Fibroblast of peridontal ligament (primary cell): Measurements from ENCODE around the gene HSPA1L.
"Not testable (repeated sequence)": the region's sequence is repeated elsewhere in the genome, so short reads cannot be mapped to it uniquely, and the experiment has no call there.

Experiments
- DNase-seq: peaks from one replicate; pipeline ENCODE4 v3.0.0-alpha.2; 2010; ENCODE audit errors: extremely low read depth

Gene HSPA1L

DNA sequence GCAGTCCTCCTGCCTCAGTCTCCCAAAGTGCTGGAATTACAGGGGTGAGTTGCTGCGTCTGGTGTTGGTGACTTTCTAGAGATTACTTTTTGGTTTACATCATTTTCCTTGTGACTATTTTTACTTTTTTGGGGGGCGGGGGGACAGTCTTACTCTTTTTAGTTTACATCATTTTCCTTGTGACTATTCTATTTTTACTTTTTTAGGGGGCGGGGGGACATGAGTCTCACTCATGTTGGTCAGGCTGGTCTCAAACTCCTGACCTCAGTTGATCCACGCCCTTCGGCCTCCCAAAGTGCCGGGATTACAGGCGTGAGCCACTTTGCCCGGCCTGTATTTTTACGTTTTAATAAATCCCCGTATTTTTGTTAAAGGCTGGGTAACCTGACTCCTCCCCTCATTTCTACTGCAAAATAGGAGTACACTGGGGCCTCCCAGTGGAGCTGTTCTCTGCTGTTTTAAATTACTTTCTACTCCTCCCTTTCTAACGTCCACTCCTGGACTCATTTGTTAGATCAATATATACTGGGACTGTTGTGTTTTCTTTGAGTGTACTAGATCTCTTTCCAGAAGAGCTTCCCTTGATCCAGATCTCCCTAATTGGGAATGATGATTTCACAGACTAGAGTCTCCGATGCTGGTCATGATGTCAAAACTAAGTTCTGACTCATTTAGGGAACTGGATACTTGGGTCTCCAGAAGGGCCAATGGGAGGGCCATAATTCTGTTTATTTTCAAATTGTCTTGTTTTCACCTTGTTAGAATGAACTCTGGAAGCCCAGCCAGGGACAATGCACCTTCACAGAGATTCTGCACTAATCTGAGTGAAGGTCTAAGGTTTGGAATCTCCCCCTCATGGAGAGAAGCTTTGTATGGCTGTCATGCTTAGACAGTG lies 21.6 kb upstream of the HSPA1L start:
- peak; percentile 71 for DNase-seq

DNA sequence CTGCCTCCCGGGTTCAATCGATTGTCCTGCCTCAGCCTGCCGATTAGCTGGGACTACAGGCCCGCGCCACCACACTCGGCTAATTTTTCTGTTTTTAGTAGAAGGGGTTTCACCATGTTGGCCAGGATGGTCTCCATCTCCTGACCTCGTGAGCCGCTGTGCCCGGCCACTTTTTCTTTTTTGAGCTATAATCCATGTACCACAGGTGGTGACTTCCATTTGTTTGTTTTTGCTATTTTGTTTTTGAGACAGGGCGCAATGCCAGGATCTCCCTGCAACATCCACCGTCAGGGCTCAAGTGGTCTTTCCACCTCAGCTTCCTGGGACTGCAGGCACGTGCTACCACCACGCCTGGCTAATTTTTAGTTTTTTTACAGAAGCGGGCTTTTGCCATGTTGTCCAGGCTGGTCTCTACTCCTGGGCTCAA lies 21.0 kb upstream of the HSPA1L start:
- DNase-seq = no peak

DNA sequence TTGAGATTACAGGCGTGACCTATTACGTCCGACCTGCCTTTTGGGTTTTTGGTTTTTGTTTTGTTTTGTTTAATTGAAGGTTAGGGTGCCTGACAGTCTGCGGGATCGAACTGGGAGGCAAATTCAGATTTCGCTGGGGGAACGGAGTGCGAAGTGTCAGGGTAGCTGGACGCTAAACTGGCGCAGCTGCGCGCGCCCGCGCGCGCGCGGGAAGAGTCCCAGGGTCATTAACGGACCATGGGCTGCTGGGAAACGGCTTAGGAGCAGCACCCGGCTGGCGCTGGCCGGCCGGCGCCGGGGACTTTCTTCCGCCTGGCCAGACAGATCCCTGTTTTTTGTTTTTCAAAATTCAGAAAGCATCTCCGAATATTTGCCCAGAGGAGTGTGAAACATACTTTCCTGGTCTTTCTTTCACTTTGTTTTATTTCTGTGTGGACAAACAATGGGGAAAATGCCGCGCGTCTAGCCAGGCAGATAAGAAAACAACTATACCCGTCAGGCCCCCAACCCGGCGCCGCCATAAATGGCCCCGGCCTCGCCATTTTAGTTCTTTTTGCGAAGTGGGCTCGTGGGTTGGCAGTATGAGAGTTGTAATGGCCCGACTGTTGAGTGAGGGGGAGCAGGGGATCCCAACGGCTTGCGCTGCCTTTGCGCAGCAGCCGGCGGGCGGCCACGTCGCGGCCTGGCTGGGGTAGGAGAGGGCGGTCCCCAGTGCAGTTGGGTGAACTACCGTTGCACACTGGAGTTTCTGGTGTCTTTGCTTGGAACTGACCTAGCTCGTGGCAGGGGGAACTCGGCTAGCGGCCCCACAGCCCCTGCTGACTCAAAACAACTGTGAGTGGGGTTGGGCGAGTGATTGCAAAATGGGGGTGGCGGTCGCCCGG lies 19.5 kb upstream of the HSPA1L start:
- DNase-seq = peak; percentile 85

DNA sequence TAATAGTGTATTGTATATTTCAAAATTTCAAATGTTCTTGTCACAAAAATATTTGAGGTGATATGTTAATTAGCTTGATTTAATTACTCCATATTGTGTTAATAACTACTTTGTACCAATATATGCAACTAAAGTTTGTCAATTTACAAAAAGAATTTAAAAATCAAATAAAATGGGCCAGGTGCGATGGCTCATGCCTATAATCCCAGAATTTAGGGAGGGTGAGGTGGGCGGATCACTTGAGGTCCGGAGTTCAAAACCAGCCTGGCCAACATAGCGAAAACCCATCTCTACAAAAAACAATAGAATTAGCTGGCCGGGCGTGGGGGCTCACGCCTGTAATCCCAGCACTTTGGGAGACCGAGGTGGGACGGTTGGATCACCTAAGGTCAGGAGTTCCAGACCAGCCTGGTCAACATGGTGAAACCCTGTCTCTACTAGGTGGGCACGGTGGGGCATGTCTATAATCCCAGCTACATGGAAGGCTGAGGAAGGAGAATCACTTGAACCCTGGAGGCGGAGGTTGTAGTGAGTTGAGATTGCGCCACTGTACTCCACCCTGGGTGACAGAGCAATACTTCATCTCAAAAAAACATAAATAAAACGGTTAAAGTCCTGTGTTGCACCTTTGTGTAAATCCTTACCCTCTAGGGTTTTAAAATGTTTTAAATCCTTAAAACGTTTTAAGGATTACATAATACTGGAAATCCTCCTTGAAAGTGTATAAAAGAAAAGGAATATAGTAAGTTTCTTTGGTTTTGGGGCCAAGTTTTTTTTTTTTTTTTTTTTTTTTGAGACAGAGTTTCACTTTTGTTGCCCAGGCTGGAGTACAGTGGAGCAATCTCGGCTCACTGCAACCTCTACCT lies 16.5 kb upstream of the HSPA1L start:
- DNase-seq = no peak

DNA sequence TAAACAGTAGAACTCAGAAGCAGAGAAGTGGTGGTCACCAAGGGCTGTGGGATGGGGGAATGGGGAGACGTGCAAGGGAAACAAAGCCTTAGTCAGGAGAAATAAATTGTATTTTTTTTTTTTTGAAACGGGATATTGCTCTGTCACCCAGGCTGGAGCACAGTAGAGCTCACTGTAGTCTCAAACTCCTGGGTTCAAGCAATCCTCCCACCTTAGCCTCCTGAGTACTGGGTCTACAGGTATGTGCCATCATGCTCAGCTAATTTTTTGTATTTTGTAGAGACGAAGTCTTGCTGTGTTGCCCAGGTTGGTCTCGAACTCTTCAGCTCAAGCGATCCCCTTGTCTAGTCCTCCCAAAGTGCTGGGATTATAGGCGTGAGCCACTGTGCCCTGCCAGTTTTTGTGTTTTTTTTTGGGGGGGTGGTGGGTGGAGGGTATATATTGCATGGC lies 15.8 kb upstream of the HSPA1L start:
- no peak for DNase-seq

DNA sequence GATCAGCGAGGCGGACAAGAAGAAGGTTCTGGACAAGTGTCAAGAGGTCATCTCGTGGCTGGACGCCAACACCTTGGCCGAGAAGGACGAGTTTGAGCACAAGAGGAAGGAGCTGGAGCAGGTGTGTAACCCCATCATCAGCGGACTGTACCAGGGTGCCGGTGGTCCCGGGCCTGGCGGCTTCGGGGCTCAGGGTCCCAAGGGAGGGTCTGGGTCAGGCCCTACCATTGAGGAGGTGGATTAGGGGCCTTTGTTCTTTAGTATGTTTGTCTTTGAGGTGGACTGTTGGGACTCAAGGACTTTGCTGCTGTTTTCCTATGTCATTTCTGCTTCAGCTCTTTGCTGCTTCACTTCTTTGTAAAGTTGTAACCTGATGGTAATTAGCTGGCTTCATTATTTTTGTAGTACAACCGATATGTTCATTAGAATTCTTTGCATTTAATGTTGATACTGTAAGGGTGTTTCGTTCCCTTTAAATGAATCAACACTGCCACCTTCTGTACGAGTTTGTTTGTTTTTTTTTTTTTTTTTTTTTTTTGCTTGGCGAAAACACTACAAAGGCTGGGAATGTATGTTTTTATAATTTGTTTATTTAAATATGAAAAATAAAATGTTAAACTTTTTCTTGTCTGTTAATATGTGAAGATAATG lies 14.7 kb upstream of the HSPA1L start:
- DNase-seq = peak; percentile 77

DNA sequence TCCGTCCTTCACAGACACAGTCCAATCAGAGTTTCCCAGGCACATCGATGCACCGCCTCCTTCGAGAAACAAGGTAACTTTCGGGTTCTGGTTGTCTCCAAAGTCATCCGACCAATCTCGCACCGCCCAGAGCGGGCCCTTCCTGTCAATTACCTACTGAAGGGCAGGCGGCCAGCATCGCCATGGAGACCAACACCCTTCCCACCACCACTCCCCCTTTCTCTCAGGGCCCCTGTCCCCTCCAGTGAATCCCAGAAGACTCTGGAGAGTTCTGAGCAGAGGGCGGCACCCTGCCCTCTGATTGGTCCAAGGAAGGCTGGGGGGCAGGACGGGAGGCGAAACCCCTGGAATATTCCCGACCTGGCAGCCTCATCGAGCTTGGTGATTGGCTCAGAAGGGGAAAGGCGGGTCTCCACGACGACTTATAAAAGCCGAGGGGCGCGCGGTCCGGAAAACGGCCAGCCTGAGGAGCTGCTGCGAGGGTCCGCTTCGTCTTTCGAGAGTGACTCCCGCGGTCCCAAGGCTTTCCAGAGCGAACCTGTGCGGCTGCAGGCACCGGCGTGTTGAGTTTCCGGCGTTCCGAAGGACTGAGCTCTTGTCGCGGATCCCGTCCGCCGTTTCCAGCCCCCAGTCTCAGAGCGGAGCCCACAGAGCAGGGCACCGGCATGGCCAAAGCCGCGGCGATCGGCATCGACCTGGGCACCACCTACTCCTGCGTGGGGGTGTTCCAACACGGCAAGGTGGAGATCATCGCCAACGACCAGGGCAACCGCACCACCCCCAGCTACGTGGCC lies 12.4 kb upstream of the HSPA1L start, which contains the start of gene HSPA1B:
HSPA1B (plus strand) TSS at position 453 of the 794 bp plus-strand sequence; CDS start at position 666, 213 bp downstream.
- DNase-seq = peak; percentile 99

DNA sequence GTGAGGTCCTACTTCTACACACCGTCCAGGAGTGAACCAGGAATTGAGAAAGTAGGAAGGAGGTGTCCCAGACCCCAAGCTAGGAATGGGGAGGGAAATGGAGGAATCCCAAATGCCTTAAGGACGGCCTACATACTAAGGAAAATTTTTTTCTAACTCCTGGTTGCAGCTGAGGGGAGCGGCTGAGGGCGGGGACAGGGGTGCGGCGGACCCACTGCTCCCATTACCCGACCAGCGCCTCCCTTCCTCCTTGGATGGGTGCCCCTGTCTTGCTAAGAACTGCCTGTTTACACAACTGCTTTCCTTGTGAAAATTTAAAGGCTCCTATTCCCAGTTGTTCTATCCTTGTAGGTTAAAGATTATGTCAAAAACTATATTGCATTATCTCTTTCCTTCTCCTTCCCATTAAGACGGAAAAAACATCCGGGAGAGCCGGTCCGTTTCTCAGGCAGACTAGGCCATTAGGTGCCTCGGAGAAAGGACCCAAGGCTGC lies 11.8 kb upstream of the HSPA1L start:
- DNase-seq = peak; percentile 93

DNA sequence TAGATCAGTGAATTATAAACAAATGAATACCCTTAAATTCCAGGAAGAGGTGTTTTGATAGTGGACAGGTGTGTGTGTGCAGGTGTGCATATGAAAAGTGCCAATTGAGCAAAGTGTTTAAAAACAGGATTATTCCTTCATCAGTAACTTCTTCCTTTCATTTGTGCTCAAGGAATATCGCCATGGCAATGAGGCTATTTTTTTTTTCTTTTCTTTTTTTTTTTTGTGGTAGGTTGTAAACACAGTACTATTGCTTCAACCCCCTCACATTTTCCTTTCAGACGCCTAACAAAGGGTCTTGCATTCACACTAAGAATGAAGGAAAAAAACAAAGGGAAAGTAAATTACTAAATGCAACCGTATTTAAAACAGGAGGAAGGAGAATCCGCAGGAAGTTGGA lies 10.5 kb upstream of the HSPA1L start:
- no peak for DNase-seq

DNA sequence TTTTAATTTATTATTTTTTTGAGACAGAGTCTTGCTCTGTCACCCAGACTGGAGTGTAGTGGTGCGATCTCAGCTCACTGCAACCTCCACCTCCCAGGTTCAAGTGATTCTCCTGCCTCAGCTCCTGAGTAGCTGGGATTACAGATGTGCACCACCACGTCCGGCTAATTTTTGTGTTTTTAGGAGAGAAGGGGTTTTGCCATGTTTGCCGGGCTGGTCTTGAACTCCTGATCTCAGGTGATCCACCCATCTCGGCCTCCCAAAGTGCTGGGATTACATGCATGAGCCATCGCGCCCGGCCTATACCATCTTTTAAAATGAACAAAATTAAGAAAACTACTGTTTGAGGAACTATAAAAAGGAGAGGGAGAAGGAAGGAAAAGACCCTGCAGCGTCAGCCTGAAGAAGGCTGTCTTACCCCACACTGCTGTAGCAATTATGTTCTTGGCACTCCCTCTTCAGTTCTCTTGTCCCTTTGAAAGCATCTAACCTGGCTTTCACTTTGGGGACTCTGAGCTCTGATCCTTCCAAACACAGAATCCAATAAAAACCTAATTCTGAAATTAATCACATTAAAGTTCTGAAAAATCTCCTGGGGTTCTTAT lies 8.6 kb upstream of the HSPA1L start:
- not testable (repeated sequence) for DNase-seq

DNA sequence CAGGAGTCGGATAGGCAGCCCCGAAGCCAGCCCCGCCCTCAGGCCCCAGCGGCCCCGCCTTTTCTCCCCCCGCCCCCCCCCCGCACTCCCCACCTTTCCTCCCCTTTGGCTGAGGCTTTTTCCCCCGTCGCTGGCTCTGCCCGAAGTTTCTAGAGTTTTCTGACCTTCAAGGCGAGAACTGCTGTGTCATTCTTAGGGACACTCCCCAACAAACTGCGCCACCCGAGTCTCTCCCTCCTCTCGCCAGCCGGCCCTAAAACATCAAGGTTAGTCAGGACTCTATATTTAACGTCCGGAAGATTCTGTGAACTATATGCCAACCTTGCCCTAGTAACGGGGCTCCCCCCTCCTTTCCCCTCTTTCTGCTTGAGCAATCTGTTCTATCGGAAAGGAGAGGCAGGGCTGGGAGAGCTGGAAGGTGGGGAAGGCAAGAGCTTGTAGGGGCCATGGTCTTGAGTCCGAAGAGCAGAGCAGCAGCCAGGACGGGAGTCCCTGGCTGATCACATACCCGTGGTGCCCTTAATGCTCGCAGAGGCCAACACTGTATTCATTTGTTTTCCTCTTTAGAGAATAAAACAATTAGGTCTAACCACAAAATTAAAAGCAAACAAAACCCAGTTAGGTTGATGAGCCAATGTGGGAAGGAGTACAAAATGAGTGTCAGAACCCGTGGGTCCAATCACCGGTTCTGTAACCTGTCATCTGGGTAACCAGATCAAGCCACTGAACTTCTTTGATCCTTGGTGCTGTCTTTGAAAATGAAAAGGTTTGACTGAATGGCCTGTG lies 7.1 kb upstream of the HSPA1L start:
- DNase-seq = peak; percentile 88

DNA sequence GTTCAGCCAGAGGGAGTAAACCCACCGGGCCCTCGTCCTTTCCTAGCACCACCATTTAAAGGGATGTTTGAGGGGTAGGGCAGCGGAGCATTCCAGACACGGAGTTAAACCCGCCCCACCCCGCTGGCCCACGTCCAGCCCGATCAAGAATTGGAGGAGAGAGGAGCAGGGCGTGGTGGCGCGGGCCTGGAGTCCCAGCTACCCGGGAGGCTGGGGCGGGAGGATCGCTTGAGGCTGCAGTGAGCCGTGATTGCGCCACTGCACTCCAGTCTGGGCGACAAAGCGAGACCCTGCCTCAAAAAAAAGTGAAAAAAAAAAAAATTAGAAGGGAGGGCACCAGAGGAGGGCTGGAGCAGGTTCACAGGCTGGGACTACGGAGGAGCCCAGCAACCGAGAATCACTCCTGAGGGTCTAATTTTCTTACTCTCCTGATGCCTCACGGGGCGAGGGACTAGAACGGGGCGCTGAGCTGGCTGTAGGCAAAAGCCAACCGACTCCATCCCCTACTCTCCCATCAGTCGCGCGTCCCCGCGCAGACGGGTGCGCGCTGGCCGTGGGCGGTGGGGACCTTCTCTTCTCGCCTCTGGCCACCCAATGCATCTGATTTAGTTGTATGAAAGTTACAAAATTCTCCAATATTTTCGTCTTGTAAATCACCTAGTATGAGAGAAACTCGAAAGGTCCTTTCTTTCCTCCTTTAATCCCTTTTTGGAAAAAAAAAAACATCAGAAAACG lies 6.4 kb upstream of the HSPA1L start:
- no peak for DNase-seq

DNA sequence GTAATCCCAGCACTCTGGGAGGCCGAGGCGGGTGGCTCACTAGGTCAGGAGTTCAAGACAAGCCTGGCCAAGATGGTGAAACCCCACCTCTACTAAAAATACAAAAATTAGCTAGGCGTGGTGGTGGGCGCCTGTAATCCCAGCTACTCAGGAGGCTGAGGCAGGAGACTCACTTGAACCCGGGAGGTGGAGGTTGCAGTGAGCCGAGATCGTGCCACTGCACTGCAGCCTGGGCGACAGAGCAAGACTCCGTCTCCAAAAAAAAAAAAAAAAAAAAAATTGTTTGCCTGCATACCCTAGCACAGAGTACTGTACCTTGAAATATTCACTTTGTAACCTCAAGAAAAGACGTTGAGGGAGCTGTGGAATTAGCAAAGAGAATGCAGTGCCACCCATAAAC lies 5.3 kb upstream of the HSPA1L start:
- not testable (repeated sequence) for DNase-seq

DNA sequence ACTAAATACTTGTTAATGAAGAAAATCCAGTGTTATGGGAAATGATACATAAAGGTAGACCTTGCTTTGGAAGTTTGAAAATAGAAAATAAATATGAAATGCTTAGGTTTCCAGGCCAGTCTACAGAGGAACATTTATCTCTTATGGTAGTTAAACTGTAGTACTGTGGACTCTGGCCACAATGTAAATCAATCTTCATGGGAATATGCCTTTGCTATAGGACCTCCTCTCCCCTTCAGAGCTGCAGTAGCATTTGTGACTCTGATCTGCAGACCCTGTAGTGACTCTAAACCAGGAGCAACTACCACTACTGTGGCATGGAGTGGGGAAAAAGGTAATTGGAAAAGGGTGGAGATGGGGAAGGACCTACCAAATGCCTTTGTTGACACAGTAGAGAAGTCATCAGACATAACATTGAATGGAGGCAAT lies 4.8 kb upstream of the HSPA1L start:
- no peak for DNase-seq

DNA sequence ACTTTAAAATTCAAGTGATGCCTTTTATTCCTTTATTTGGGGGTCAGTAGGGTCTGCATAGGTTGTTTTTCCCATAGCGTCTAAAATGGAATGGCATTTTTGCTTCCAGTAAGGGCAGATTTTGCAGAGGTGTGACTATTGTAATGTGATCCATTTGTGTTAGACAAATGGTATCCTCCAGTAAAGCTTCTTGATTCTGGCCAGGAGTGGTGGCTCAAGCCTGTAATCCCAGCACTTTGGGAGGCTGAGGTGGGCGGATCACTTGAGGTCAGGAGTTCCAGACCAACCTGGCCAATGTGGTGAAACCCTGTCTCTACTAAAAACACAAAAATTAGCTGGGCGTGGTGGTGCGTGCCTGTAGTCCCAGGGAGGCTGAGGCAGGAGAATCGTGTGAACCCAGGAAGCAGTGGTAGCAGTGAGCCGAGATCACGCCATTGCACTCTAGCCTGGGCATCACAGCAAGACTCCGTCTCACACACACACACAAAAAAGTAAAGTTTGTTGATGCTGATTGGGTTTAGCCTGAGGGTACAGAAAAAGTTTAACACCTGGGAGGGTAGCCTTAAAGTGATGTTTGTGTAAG lies 2.9 kb upstream of the HSPA1L start:
- DNase-seq = not testable (repeated sequence)

DNA sequence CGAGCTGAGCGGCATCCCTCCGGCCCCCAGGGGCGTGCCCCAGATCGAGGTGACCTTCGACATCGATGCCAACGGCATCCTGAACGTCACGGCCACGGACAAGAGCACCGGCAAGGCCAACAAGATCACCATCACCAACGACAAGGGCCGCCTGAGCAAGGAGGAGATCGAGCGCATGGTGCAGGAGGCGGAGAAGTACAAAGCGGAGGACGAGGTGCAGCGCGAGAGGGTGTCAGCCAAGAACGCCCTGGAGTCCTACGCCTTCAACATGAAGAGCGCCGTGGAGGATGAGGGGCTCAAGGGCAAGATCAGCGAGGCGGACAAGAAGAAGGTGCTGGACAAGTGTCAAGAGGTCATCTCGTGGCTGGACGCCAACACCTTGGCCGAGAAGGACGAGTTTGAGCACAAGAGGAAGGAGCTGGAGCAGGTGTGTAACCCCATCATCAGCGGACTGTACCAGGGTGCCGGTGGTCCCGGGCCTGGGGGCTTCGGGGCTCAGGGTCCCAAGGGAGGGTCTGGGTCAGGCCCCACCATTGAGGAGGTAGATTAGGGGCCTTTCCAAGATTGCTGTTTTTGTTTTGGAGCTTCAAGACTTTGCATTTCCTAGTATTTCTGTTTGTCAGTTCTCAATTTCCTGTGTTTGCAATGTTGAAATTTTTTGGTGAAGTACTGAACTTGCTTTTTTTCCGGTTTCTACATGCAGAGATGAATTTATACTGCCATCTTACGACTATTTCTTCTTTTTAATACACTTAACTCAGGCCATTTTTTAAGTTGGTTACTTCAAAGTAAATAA lies 2.2 kb upstream of the HSPA1L start:
- not testable (repeated sequence) for DNase-seq

DNA sequence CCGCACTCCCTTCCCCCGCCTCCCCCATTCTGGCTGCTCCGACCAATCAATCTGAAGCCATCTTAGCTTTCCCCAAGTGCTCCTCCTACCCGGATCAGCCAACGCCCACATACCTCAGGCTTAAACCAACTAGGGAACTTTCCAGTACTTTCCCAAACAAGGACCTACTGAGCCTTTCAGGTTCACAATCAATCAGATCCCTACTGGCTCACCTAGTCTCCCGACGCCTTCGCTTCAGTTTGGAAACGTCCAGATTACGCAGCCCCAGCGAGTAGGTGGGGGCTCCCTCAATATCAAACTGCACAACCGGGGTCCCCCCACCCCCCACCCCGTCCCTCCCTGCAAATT lies 432 bp downstream of the HSPA1L start:
- peak; percentile 98 for DNase-seq
